HG02798 (cell line): Measurements from ENCODE around the gene SSRP1.

Source experiments
- ATAC-seq: cut with Tn5 transposase; IDR thresholded peaks from one replicate; pipeline ENCODE4 v1.9.1; 2021; ENCODE audit warnings: mild to moderate bottlenecking; ENCODE audit not compliant: unreplicated experiment, poor library complexity

The SSRP1 gene

GRCh38 chr11:57276971-57277675 lies 58.6 kb downstream of the SSRP1 start:
- ATAC-seq = no peak

- ATAC-seq = no peak
Observed at GRCh38 chr11:57276169-57276970, 59.3 kb downstream of the SSRP1 start.
